Measurements from ENCODE around the gene PAX1. TPM values are rescaled to one million over a fixed set of nuclear protein-coding genes. Genes with fewer than 3 reads are reported as not detected.

PAX1 gene
- total RNA-seq, 1 donor from 2014 or later = not detected

DNA sequence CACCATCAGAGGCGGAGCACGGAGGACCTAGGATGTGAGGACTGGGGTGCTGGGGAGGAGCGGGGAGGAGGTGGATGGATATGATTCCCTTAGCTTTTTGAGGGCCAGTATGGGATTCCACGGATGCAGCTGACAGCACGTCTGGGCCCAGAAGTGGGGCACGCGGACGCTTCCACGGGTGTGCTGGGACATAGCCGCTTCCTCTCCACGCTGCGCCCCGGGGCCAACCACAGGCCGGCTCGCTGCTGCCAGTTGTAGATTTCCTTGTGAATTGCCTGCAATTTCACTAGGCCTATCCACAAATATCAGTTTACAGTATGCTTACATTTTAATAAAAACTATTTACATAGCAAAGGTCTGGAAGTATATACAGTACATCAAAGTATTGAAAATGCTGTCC is 23.9 kb downstream of the PAX1 start:
- no peaks in the 10 kb centered on the region for H3K36me3 Mint-ChIP-seq (ENCODE audit: low read depth, unreplicated experiment)
- TF ChIP-seq, protein P1, sequence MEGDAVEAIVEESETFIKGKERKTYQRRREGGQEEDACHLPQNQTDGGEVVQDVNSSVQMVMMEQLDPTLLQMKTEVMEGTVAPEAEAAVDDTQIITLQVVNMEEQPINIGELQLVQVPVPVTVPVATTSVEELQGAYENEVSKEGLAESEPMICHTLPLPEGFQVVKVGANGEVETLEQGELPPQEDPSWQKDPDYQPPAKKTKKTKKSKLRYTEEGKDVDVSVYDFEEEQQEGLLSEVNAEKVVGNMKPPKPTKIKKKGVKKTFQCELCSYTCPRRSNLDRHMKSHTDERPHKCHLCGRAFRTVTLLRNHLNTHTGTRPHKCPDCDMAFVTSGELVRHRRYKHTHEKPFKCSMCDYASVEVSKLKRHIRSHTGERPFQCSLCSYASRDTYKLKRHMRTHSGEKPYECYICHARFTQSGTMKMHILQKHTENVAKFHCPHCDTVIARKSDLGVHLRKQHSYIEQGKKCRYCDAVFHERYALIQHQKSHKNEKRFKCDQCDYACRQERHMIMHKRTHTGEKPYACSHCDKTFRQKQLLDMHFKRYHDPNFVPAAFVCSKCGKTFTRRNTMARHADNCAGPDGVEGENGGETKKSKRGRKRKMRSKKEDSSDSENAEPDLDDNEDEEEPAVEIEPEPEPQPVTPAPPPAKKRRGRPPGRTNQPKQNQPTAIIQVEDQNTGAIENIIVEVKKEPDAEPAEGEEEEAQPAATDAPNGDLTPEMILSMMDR (IDR thresholded peaks at IDR 0.05; ENCODE audit: unreplicated experiment) = no peak

GRCh38 chr20:21739161-21739560 is 33.7 kb downstream of the PAX1 start:
- no peak overlapping the region for H3K4me3 Mint-ChIP-seq (ENCODE audit: unreplicated experiment)
- no peak overlapping the region for H3K27ac Mint-ChIP-seq (ENCODE audit: unreplicated experiment)
- H3K9me3 Mint-ChIP-seq (ENCODE audit: unreplicated experiment) = no peaks in the 10 kb centered on the region
- TF ChIP-seq, protein P1 (IDR thresholded peaks at IDR 0.05; ENCODE audit: unreplicated experiment) = no peak
- DNase-seq (ENCODE audit: low spot score) = no peak
- H3K27me3 Mint-ChIP-seq (ENCODE audit: unreplicated experiment) = no peaks in the 10 kb centered on the region
- no peaks in the 10 kb centered on the region for H3K36me3 Mint-ChIP-seq (ENCODE audit: low read depth, unreplicated experiment)
- H3K4me1 Mint-ChIP-seq (ENCODE audit: unreplicated experiment) = no peaks in the 10 kb centered on the region

More for the DNA sequence above, 23.9 kb downstream of the PAX1 start:
- H3K4me1 Mint-ChIP-seq (ENCODE audit: unreplicated experiment) = no peaks in the 10 kb centered on the region
- no peak overlapping the region for H3K4me3 Mint-ChIP-seq (ENCODE audit: unreplicated experiment)
- no peak for DNase-seq (ENCODE audit: low spot score)
- H3K27ac Mint-ChIP-seq (ENCODE audit: unreplicated experiment) = no peak overlapping the region
- no peaks in the 10 kb centered on the region for H3K9me3 Mint-ChIP-seq (ENCODE audit: unreplicated experiment)
- H3K27me3 Mint-ChIP-seq (ENCODE audit: unreplicated experiment) = no peaks in the 10 kb centered on the region

- TF ChIP-seq, protein P1 (IDR thresholded peaks at IDR 0.05; ENCODE audit: unreplicated experiment) = no peak
- DNase-seq (ENCODE audit: low spot score) = no peak
- Mint-ChIP-seq H3K4me3 (ENCODE audit: unreplicated experiment) (no peak overlapping the region), H3K27ac (ENCODE audit: unreplicated experiment) (no peak overlapping the region), H3K4me1 (ENCODE audit: unreplicated experiment) (no peaks in the 10 kb centered on the region), H3K36me3 (ENCODE audit: low read depth, unreplicated experiment) (no peaks in the 10 kb centered on the region), H3K9me3 (ENCODE audit: unreplicated experiment) (no peaks in the 10 kb centered on the region), H3K27me3 (ENCODE audit: unreplicated experiment) (no peaks in the 10 kb centered on the region)
Measured at GRCh38 chr20:21739682-21740081, 34.2 kb downstream of the PAX1 start.

GRCh38 chr20:21741266-21741665 is 35.8 kb downstream of the PAX1 start:
- H3K4me1 Mint-ChIP-seq (ENCODE audit: unreplicated experiment) = no peaks in the 10 kb centered on the region
- H3K4me3 Mint-ChIP-seq (ENCODE audit: unreplicated experiment) = no peak overlapping the region
- no peaks in the 10 kb centered on the region for H3K9me3 Mint-ChIP-seq (ENCODE audit: unreplicated experiment)
- H3K36me3 Mint-ChIP-seq (ENCODE audit: low read depth, unreplicated experiment) = no peaks in the 10 kb centered on the region
- TF ChIP-seq, protein P1 (IDR thresholded peaks at IDR 0.05; ENCODE audit: unreplicated experiment) = no peak
- no peaks in the 10 kb centered on the region for H3K27me3 Mint-ChIP-seq (ENCODE audit: unreplicated experiment)
- DNase-seq (ENCODE audit: low spot score) = no peak
- H3K27ac Mint-ChIP-seq (ENCODE audit: unreplicated experiment) = no peak overlapping the region

DNA sequence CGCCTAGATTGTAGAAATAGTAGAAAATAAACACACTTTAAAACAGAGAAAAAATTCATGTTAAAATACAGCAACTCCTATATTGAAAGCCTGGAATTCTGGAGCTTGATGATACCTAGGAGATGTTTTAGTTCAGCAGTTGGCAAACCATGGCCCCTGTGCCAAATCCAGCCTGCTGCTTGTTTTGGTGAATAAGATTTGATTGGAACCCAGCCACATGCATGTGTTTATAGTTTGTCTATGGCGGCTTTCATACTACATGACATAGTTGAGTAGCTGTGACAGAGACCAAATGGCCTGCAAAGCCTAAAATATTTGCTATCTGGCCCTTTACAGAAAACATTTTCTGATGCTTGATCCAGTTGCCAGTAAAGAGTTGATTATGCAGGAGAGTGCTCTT is 57.2 kb downstream of the PAX1 start:
- no peaks in the 10 kb centered on the region for H3K36me3 Mint-ChIP-seq (ENCODE audit: low read depth, unreplicated experiment)
- no peak overlapping the region for H3K27ac Mint-ChIP-seq (ENCODE audit: unreplicated experiment)
- H3K4me1 Mint-ChIP-seq (ENCODE audit: unreplicated experiment) = no peaks in the 10 kb centered on the region
- no peaks in the 10 kb centered on the region for H3K9me3 Mint-ChIP-seq (ENCODE audit: unreplicated experiment)
- no peak for DNase-seq (ENCODE audit: low spot score)
- H3K4me3 Mint-ChIP-seq (ENCODE audit: unreplicated experiment) = no peak overlapping the region
- H3K27me3 Mint-ChIP-seq (ENCODE audit: unreplicated experiment) = no peaks in the 10 kb centered on the region
- TF ChIP-seq, protein P1 (IDR thresholded peaks at IDR 0.05; ENCODE audit: unreplicated experiment) = no peak
